Peyer's patch (tissue), 4 donors: ENCODE results near the gene DOCK3. TPM values are rescaled to one million over a fixed set of nuclear protein-coding genes. Genes with fewer than 3 reads are reported as not detected.
"Not testable (repeated sequence)": the region's sequence is repeated elsewhere in the genome, so short reads cannot be mapped to it uniquely, and the experiment has no call there.

ENCODE experiments used
- DNase-seq, 3 donors: peaks; one replicate each; pipeline ENCODE4 v3.0.0-alpha.2; 2017 to 2019
- H3K27ac ChIP-seq, 4 donors: fragments of 200-600 bp; sonication (generic); one replicate each; pipeline ENCODE4 v1.5.1; 2016 to 2019
- H3K27me3 ChIP-seq, 2 donors: fragments of 200-600 bp; sonication (generic); one replicate each; pipeline ENCODE4 v1.5.1; 2019
- H3K36me3 ChIP-seq, 3 donors: fragments of 200-600 bp; sonication (generic); one replicate each; pipeline ENCODE4 v1.5.1; 2016 to 2019
- H3K4me1 ChIP-seq, 4 donors: fragments of 200-600 bp; sonication (generic); one replicate each; pipeline ENCODE4 v1.5.1; 2016 to 2019
- H3K4me3 ChIP-seq, 4 donors: fragments of 200-600 bp; sonication (generic); 1 replicate in 3 of 4; 2 replicates in 1 of 4; pipeline ENCODE4 v1.5.1; 2016 to 2019; ENCODE audit warnings: mild to moderate bottlenecking in 1 of 4
- H3K9me3 ChIP-seq, 4 donors: fragments of 200-600 bp; sonication (generic); one replicate each; pipeline ENCODE4 v1.5.1; 2016 to 2019; ENCODE audit warnings: mild to moderate bottlenecking in 1 of 4
- POLR2A ChIP-seq, 2 donors: fragments of 450-650 bp; IDR thresholded peaks; one replicate each; pipeline ENCODE4 v1.5.1; 2017; ENCODE audit warnings: antibody characterized with exemption in 2 of 2, mild to moderate bottlenecking in 2 of 2, moderate library complexity in 2 of 2
- total RNA-seq, 4 donors: library from RNA; depleted of rRNA; stranded (reverse); fragments of >200 nt; gene quantifications; one replicate each; pipeline ENCODE4 v1.1.0, GENCODE V29; 2016
- TF ChIP-seq, protein P1 (sequence below), 6 experiments: fragments of 450-650 bp in 4 of 6; fragments of 200-600 bp in 2 of 6; sonication (generic) in 1 of 6; IDR thresholded peaks; one replicate each; pipeline ENCODE4 v1.5.1; 2017 to 2019; ENCODE audit warnings: antibody characterized with exemption in 6 of 6, mild to moderate bottlenecking in 3 of 6, moderate library complexity in 1 of 6

Gene DOCK3
- total RNA-seq, 4 donors from 2014 or later, result 0.28 to 0.83 (median 0.40) TPM; not detected in 1

DNA sequence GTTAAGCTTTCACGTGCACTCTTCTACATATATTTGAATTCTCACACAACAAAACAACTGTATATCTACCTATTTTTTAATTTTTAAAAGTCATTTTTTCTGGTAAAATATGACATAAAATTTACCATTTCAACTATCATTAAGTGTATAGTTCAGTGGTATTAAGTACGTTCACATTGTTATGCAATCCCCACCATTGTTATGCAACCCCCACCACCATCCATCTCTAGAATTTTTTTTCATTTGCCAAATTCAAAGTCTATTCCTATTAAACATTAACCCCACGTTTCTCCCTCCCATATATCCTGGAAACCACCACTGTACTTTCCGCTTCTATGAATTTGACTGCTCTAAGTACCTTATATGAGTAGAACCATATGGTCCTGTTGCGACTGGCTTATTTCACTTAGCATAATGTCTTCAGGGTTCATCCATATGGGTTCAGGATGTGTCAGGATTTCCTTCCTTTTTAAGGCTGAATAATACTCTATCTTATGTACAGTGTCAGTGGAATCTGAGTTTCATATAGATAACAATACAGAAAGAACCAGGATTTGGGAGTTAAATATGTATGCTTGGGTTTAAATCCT, 279.2 kb downstream of the DOCK3 start:
- no peak for TF ChIP-seq POLR2A (IDR thresholded peaks at IDR 0.05)
- TF ChIP-seq, protein P1, sequence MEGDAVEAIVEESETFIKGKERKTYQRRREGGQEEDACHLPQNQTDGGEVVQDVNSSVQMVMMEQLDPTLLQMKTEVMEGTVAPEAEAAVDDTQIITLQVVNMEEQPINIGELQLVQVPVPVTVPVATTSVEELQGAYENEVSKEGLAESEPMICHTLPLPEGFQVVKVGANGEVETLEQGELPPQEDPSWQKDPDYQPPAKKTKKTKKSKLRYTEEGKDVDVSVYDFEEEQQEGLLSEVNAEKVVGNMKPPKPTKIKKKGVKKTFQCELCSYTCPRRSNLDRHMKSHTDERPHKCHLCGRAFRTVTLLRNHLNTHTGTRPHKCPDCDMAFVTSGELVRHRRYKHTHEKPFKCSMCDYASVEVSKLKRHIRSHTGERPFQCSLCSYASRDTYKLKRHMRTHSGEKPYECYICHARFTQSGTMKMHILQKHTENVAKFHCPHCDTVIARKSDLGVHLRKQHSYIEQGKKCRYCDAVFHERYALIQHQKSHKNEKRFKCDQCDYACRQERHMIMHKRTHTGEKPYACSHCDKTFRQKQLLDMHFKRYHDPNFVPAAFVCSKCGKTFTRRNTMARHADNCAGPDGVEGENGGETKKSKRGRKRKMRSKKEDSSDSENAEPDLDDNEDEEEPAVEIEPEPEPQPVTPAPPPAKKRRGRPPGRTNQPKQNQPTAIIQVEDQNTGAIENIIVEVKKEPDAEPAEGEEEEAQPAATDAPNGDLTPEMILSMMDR (IDR thresholded peaks at IDR 0.05), result no peak
- H3K4me3 ChIP-seq, result no peak overlapping the region
- no peak for DNase-seq

DNA sequence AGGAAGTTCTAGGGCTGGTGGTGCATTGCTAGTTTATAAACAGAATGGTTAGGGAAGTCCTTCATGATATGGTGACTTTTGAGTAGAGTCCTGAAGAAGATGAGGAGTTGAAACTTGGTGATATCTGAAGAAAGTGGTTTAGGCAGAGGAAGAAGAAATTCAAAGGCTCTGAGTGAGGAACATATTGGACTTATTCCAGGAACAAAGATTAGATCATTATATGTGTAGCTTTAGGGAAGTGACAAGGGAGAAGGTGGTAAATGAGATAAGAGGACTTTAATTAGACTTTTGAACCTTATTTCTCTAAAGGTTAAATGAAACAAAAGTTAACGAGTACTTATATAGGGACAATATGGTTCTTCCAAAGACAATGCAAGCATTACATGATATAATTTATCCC, 286.7 kb downstream of the DOCK3 start:
- Histone ChIP-seq H3K27ac (no peak overlapping the region), H3K4me3 (no peak overlapping the region), H3K36me3 (no peaks in the 10 kb centered on the region), H3K4me1 (no peaks in the 10 kb centered on the region), H3K27me3 (no peaks in the 10 kb centered on the region), H3K9me3 (no peaks in the 10 kb centered on the region)
- TF ChIP-seq, protein P1 (IDR thresholded peaks at IDR 0.05), result no peak
- TF ChIP-seq POLR2A (IDR thresholded peaks at IDR 0.05), result no peak
- DNase-seq, result no peak

More for the DNA sequence above, 279.2 kb downstream of the DOCK3 start:
- Histone ChIP-seq H3K4me1 (no peaks in the 10 kb centered on the region), H3K27ac (no peak overlapping the region), H3K9me3 (no peaks in the 10 kb centered on the region), H3K36me3 (no peaks in the 10 kb centered on the region), H3K27me3 (no peaks in the 10 kb centered on the region)

DNA sequence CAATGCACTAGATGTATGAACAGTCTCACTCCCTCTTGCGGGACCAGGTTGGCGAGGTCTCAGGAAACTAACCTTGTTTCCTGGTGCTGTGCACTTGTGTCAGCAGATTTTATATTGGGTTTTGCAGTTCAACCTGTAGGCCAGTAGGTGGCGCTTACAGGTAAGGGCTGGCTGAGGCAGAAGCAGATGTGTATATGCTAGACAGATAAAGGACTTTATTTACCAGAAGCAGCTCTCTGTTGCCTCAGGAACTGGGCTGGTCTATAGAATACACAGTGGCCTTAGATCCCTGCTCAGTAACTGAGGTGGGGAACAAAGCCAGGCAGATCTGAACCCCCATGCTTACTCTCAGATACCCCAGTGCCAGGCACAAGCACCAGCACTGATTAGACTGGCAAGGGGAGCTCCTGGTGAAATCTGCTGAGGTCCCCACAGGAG, 296.8 kb downstream of the DOCK3 start:
- peak in 1 of 3 donors; percentile 52 for DNase-seq
- Histone ChIP-seq H3K27me3 (no peaks in the 10 kb centered on the region), H3K36me3 (no peaks in the 10 kb centered on the region), H3K4me1 (no peaks in the 10 kb centered on the region), H3K27ac (no peak overlapping the region), H3K9me3 (peaks cover 0 to 2% (median 0%) of the 10 kb centered on the region in 4 donors), H3K4me3 (no peak overlapping the region)
- TF ChIP-seq, protein P1 (IDR thresholded peaks at IDR 0.05), result peak; percentile 31 to 74 (median 66)
- no peak for TF ChIP-seq POLR2A (IDR thresholded peaks at IDR 0.05)

DNA sequence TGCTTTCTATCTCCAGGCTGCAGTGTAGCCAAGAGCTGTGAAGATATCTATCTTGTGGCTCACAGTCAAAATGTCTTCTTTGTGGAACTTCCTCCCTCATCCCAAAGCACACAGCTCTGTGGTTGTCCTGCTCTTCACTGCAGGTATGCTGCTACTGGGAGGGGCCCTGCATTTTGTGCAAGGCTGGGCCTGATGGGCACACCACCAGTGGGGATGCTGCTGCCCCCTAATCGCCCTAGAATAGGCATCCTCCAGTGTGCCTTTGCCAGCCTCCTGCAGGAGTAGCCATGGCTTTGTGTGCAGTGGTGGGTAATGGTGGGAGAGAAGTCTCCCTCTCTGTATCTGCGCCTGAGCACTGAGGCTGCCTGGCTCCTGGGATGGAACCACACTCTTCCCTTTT, 297.3 kb downstream of the DOCK3 start:
- no peaks in the 10 kb centered on the region for H3K27me3 ChIP-seq

DNA sequence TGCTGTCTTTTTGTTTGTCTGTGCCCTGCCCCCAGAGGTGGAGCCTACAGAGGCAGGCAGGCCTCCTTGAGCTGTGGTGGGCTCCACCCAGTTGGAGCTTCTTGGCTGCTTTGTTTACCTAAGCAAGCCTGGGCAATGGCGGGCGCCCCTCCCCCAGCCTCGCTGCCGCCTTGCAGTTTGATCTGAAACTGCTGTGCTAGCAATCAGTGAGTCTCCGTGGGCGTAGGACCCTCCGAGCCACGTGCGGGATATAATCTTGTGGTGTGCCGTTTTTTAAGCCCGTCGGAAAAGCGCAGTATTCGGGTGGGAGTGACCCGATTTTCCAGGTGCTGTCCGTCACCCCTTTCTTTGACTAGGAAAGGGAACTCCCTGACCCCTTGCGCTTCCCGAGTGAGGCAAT, 303.9 kb downstream of the DOCK3 start:
- H3K27me3 ChIP-seq, DNase-seq, H3K36me3 ChIP-seq, H3K4me3 ChIP-seq, H3K4me1 ChIP-seq, H3K27ac ChIP-seq, H3K9me3 ChIP-seq: not testable (repeated sequence)

More for the DNA sequence above, 297.3 kb downstream of the DOCK3 start:
- H3K27ac ChIP-seq, result no peak overlapping the region
- H3K4me1 ChIP-seq, result no peaks in the 10 kb centered on the region
- H3K9me3 ChIP-seq, result peaks cover 0 to 2% (median 0%) of the 10 kb centered on the region in 4 donors
- TF ChIP-seq POLR2A (IDR thresholded peaks at IDR 0.05), result no peak
- TF ChIP-seq, protein P1 (IDR thresholded peaks at IDR 0.05), result no peak
- H3K36me3 ChIP-seq, result no peaks in the 10 kb centered on the region
- no peak for DNase-seq
- no peak overlapping the region for H3K4me3 ChIP-seq

DNA sequence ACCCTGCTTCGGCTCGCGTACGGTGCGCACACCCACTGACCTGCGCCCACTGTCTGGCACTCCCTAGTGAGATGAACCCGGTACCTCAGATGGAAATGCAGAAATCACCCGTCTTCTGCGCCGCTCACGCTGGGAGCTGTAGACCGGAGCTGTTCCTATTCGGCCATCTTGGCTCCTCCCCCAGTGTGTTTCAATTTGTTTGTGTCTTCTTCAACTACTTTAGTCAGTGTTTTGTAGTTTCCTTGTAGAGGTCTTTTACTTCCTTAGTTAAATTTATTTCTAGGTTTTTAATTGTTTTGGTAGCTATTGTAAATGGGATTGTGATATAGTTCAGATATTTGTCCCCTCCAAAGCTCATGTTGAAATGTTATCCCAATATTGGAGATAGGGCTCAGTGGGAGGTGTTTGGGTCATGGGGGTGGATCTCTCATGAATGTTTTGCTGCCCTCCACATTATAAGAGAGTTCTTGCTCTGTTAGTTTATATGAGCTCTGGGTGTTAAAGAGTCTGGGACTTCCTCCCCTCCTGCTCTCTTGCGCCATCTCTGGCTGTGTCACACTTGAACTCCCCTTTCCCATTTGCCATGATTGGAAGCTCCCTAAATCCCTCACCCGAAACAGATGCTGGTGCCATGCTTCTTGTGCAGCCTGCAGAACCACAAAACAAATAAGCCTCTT, 304.4 kb downstream of the DOCK3 start:
- H3K27ac ChIP-seq, result no peak overlapping the region
- no peaks in the 10 kb centered on the region for H3K36me3 ChIP-seq
- DNase-seq, result no peak
- H3K4me3 ChIP-seq, result no peak overlapping the region
- H3K4me1 ChIP-seq, result no peaks in the 10 kb centered on the region
- TF ChIP-seq, protein P1 (IDR thresholded peaks at IDR 0.05), result no peak
- TF ChIP-seq POLR2A (IDR thresholded peaks at IDR 0.05), result no peak
- no peaks in the 10 kb centered on the region for H3K27me3 ChIP-seq
- no peaks in the 10 kb centered on the region for H3K9me3 ChIP-seq
